Keratinocyte (primary cell): ENCODE data around the gene PCDH9. TPM values are rescaled to one million over a fixed set of nuclear protein-coding genes. Genes with fewer than 3 reads are reported as not detected.

Experiments
- DNase-seq: peaks from one replicate; pipeline ENCODE4 v3.0.0-alpha.2; 2011; ENCODE audit warnings: low read depth, missing footprints, low spot score
- FAIRE-seq: peaks from 2 replicates; lab custom pipeline; 2011; peaks lifted over from hg19 to GRCh38; lab: Jason Lieb, UNC
- H2AFZ ChIP-seq: 2 replicates; pipeline ENCODE4 v1.6.0; 2012; ENCODE audit warnings: low read length, control low read depth, inconsistent platforms; ENCODE audit not compliant: control insufficient read depth
- H3K27ac ChIP-seq: 2 replicates; pipeline ENCODE4 v1.5.1; 2011; ENCODE audit warnings: low read length; ENCODE audit not compliant: control insufficient read depth, insufficient read depth
- H3K27me3 ChIP-seq: 3 replicates; pipeline ENCODE4 v1.6.0; 2011; ENCODE audit warnings: low read length; ENCODE audit not compliant: control insufficient read depth, insufficient read depth; ENCODE audit errors: extremely low read depth
- H3K36me3 ChIP-seq, 2 experiments: 2 replicates in 1 of 2; 3 replicates in 1 of 2; pipeline ENCODE4 v1.5.1; 2011; ENCODE audit warnings: low read length in 2 of 2, mild to moderate bottlenecking in 1 of 2; ENCODE audit not compliant: control insufficient read depth in 2 of 2, insufficient read depth in 2 of 2; ENCODE audit errors: extremely low read depth in 1 of 2
- H3K4me1 ChIP-seq: 3 replicates; pipeline ENCODE4 v1.5.1; 2011; ENCODE audit warnings: low read length; ENCODE audit not compliant: control insufficient read depth, insufficient read depth; ENCODE audit errors: extremely low read depth
- H3K4me2 ChIP-seq: 3 replicates; pipeline ENCODE4 v1.6.0; 2011; ENCODE audit warnings: low read depth, low read length; ENCODE audit not compliant: control insufficient read depth, insufficient read depth; ENCODE audit errors: extremely low read depth
- H3K4me3 ChIP-seq, 3 experiments: fragments of 200-600 bp in 1 of 3; sonication (generic) in 1 of 3; 2 replicates in 2 of 3; 3 replicates in 1 of 3; pipeline ENCODE4 v1.5.1; 2011 to 2016; ENCODE audit warnings: low read length in 3 of 3, mild to moderate bottlenecking in 3 of 3, control low read depth in 2 of 3, inconsistent platforms in 1 of 3, low read depth in 1 of 3, mixed read lengths in 1 of 3, mixed run types in 1 of 3, moderate library complexity in 1 of 3; ENCODE audit not compliant: control insufficient read depth in 2 of 3, insufficient read depth in 2 of 3; ENCODE audit errors: extremely low read depth in 1 of 3
- H3K79me2 ChIP-seq: 2 replicates; pipeline ENCODE4 v1.6.0; 2012; ENCODE audit warnings: low read length; ENCODE audit not compliant: control insufficient read depth, insufficient read depth
- H3K9ac ChIP-seq: 3 replicates; pipeline ENCODE4 v1.6.0; 2011; ENCODE audit warnings: low read length; ENCODE audit not compliant: control insufficient read depth, insufficient read depth; ENCODE audit errors: extremely low read depth
- H3K9me1 ChIP-seq: 3 replicates; pipeline ENCODE4 v1.6.0; 2011; ENCODE audit warnings: low read length; ENCODE audit not compliant: control insufficient read depth, insufficient read depth; ENCODE audit errors: extremely low read depth
- H3K9me3 ChIP-seq: 2 replicates; pipeline ENCODE4 v1.5.1; 2012; ENCODE audit warnings: low read depth, low read length; ENCODE audit not compliant: control insufficient read depth
- H4K20me1 ChIP-seq: 3 replicates; pipeline ENCODE4 v1.6.0; 2011; ENCODE audit warnings: low read length; ENCODE audit not compliant: control insufficient read depth, insufficient read depth; ENCODE audit errors: extremely low read depth
- EZH2 ChIP-seq: IDR thresholded peaks from one replicate; pipeline ENCODE4 v1.6.1; 2012; ENCODE audit warnings: inconsistent platforms, mild to moderate bottlenecking, low read length, moderate library complexity
- dilution Hi-C: fragments of 300-500 bp; cut with MboI; formaldehyde crosslinking; loops from one replicate; pipeline ENCODE4 v1.7.0; 2020; ENCODE audit warnings: low sequenced_read_pairs; ENCODE audit not compliant: extremely low pct_ligation_motif_present
- polyA plus RNA-seq, 5 experiments: library from polyadenylated mRNA; depleted of rRNA in 3 of 5; stranded (reverse) in 3 of 5; stranded (forward) in 1 of 5; unstranded in 1 of 5; fragments of >200 nt; gene quantifications; 1 replicate in 1 of 5; 2 replicates in 3 of 5; 3 replicates in 1 of 5; pipeline versions ENCODE4 v1.2.1 to v1.2.3, GENCODE V29; 2011 to 2012; ENCODE audit warnings: missing spikeins in 2 of 5, low read depth in 1 of 5, low replicate concordance in 1 of 5
- TF ChIP-seq, protein P1 (sequence below), 3 experiments: IDR thresholded peaks in 1 of 3; conservative IDR thresholded peaks in 1 of 3; optimal IDR thresholded peaks in 1 of 3; 2 replicates in 2 of 3; 3 replicates in 1 of 3; pipeline versions ENCODE3 to v1.5.1; 2011; ENCODE audit warnings: low read length in 3 of 3, mild to moderate bottlenecking in 3 of 3, moderate library complexity in 2 of 3, control low read depth in 1 of 3, inconsistent platforms in 1 of 3; ENCODE audit not compliant: insufficient read depth in 2 of 3; ENCODE audit errors: extremely low read depth in 1 of 3

The PCDH9 gene
- polyA plus RNA-seq, 1 donor (not counting 4 experiments of a cell fraction or from before 2014, with no cell fraction given) = 0.21 TPM

DNA sequence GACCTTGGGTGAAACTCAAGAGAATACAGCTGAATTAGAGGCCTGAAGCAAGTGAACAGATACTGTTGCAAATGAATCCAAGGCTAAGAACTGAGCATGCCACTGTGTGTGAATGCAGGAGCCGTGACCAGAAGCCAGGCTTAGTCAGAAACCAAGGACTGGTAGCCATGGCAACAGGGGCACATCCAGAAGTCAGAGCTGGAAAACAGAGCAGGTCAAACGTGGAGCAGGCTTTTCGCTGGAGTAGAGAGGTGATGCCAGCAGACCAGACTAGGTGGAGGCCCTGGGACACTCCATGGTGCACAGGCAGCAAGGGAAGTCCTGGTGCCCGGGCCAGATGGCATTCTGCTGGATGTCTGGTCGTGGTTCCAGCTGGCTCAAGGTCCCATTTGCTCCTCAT lies 564.1 kb downstream of the PCDH9 start:
- no peaks in the 10 kb centered on the region for H3K4me1 ChIP-seq
- H3K9me1 ChIP-seq = no peaks in the 10 kb centered on the region
- dilution Hi-C loops = no loop called here
- FAIRE-seq (no peak), DNase-seq (no peak)
- no peak overlapping the region for H2AFZ ChIP-seq
- no peaks in the 10 kb centered on the region for H4K20me1 ChIP-seq
- H3K27ac ChIP-seq = no peak overlapping the region
- no peak overlapping the region for H3K9ac ChIP-seq
- H3K36me3 ChIP-seq = no peaks in the 10 kb centered on the region
- H3K4me2 ChIP-seq = no peak overlapping the region
- H3K4me3 ChIP-seq = no peak overlapping the region
- H3K79me2 ChIP-seq = no peaks in the 10 kb centered on the region
- H3K27me3 ChIP-seq = no peaks in the 10 kb centered on the region
- no peaks in the 10 kb centered on the region for H3K9me3 ChIP-seq
- TF ChIP-seq EZH2 = no peak
- TF ChIP-seq, protein P1, sequence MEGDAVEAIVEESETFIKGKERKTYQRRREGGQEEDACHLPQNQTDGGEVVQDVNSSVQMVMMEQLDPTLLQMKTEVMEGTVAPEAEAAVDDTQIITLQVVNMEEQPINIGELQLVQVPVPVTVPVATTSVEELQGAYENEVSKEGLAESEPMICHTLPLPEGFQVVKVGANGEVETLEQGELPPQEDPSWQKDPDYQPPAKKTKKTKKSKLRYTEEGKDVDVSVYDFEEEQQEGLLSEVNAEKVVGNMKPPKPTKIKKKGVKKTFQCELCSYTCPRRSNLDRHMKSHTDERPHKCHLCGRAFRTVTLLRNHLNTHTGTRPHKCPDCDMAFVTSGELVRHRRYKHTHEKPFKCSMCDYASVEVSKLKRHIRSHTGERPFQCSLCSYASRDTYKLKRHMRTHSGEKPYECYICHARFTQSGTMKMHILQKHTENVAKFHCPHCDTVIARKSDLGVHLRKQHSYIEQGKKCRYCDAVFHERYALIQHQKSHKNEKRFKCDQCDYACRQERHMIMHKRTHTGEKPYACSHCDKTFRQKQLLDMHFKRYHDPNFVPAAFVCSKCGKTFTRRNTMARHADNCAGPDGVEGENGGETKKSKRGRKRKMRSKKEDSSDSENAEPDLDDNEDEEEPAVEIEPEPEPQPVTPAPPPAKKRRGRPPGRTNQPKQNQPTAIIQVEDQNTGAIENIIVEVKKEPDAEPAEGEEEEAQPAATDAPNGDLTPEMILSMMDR (optimal IDR thresholded peaks at IDR 0.05 in 1 of 3, IDR thresholded peaks at IDR 0.05 in 1 of 3, conservative IDR thresholded peaks at IDR 0.05 in 1 of 3; ENCODE audit: extremely low read depth in 1 of 3, insufficient read depth in 2 of 3, low read length in 3 of 3) = no peak

DNA sequence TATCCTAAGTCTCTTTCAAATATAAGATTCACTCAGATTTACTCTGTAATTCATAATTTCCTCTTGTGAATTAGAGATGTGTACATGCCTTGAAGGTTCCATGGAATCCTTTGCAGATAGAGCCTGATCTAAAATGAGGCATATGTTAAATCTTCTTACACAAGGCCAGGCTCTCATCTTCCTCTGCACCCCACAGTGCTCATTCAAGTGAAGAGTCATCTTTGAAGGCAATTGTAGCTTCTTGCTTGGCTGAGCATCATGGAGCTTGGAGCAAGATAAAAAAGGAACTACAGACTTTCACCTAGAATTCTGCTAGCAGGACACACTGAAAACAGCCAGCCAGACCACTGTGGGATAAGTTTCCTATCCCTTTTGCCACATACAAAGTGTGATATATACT lies 566.4 kb downstream of the PCDH9 start:
- no peak overlapping the region for H2AFZ ChIP-seq
- no peaks in the 10 kb centered on the region for H3K27me3 ChIP-seq
- H4K20me1 ChIP-seq = no peaks in the 10 kb centered on the region
- dilution Hi-C loops = no loop called here
- no peaks in the 10 kb centered on the region for H3K4me1 ChIP-seq
- no peaks in the 10 kb centered on the region for H3K9me1 ChIP-seq
- DNase-seq (no peak), FAIRE-seq (no peak)
- no peak overlapping the region for H3K27ac ChIP-seq
- no peak overlapping the region for H3K4me2 ChIP-seq
- TF ChIP-seq, protein P1 (optimal IDR thresholded peaks at IDR 0.05 in 1 of 3, IDR thresholded peaks at IDR 0.05 in 1 of 3, conservative IDR thresholded peaks at IDR 0.05 in 1 of 3; ENCODE audit: extremely low read depth in 1 of 3, insufficient read depth in 2 of 3, low read length in 3 of 3) = no peak
- no peak for TF ChIP-seq EZH2
- H3K4me3 ChIP-seq = no peak overlapping the region
- H3K36me3 ChIP-seq = no peaks in the 10 kb centered on the region
- H3K9me3 ChIP-seq = no peaks in the 10 kb centered on the region
- no peak overlapping the region for H3K9ac ChIP-seq
- no peaks in the 10 kb centered on the region for H3K79me2 ChIP-seq
